Vagina (tissue), 2 donors: Measurements from ENCODE around the gene RTF2.

Experiments used
- POLR2A ChIP-seq, 2 donors: fragments of 450-650 bp; IDR thresholded peaks; one replicate each; pipeline ENCODE4 v1.6.1; 2017; ENCODE audit warnings: antibody characterized with exemption in 2 of 2, mild to moderate bottlenecking in 2 of 2, moderate library complexity in 2 of 2
- POLR2AphosphoS5 ChIP-seq, 2 donors: sonication (generic); formaldehyde crosslinking; IDR thresholded peaks; one replicate each; pipeline ENCODE4 v1.9.0; 2017; ENCODE audit warnings: antibody characterized with exemption in 2 of 2, mild to moderate bottlenecking in 2 of 2, low read depth in 1 of 2; ENCODE audit not compliant: insufficient read depth in 1 of 2
- TF ChIP-seq, protein P1 (sequence below), 3 experiments: fragments of 450-650 bp in 2 of 3; fragments of 200-600 bp in 1 of 3; sonication (generic) in 1 of 3; IDR thresholded peaks; one replicate each; pipeline ENCODE4 v1.5.1; 2017 to 2019; ENCODE audit warnings: antibody characterized with exemption in 3 of 3, mild to moderate bottlenecking in 2 of 3, moderate library complexity in 2 of 3

DNA sequence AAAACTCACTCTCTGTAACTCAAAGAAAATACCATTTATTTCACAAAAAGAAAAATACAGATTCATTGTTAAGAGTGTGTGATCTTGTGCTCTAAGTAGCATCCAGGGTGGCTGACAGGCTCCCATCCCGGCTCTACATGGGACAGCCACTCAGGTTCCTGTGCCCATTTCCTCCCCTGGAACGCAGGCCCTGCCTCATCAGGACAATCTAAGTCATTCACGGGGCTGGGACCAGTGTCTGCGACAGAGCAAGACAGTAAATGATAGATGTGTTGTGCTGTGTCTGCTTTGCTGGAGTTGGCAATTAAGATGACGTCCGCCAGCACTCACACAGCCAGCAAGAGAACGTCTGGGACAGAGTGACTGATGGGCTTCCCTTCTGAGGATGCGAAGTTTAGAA is 49.2 kb downstream of the RTF2 start:
- TF ChIP-seq, protein P1, sequence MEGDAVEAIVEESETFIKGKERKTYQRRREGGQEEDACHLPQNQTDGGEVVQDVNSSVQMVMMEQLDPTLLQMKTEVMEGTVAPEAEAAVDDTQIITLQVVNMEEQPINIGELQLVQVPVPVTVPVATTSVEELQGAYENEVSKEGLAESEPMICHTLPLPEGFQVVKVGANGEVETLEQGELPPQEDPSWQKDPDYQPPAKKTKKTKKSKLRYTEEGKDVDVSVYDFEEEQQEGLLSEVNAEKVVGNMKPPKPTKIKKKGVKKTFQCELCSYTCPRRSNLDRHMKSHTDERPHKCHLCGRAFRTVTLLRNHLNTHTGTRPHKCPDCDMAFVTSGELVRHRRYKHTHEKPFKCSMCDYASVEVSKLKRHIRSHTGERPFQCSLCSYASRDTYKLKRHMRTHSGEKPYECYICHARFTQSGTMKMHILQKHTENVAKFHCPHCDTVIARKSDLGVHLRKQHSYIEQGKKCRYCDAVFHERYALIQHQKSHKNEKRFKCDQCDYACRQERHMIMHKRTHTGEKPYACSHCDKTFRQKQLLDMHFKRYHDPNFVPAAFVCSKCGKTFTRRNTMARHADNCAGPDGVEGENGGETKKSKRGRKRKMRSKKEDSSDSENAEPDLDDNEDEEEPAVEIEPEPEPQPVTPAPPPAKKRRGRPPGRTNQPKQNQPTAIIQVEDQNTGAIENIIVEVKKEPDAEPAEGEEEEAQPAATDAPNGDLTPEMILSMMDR (IDR thresholded peaks at IDR 0.05), result no peak
- TF ChIP-seq POLR2AphosphoS5 (IDR thresholded peaks at IDR 0.05; ENCODE audit: insufficient read depth in 1 of 2, low read depth in 1 of 2) (no peak), POLR2A (IDR thresholded peaks at IDR 0.05) (no peak)
